GM18499 (cell line): ENCODE data around the gene NPBWR2.
"Not testable (repeated sequence)": the region's sequence is repeated elsewhere in the genome, so short reads cannot be mapped to it uniquely, and the experiment has no call there.

Experiments used
- ATAC-seq: cut with Tn5 transposase; IDR thresholded peaks from one replicate; pipeline ENCODE4 v1.9.1; 2021; ENCODE audit warnings: moderate number of reproducible peaks; ENCODE audit not compliant: insufficient read depth, unreplicated experiment

Gene NPBWR2

DNA sequence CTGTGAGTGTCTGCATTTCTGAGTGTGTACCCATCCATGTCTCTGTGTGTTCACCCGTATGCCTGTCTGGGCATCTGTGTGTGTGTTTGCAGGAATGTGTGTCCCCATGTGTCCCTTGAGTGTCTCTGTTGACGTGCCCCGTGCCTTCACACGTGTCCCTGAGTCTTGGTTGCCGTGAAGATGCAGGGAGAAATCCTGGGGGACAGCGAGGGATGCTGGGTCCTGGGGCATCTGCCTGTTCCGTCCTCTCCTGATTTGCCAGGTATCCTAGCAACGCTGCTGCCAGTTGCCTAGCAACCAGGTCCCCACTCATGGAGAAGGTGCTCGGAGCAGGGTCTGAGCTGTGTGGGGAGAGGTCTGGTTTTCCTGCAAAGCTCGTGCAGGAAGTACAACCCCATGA, 17.2 kb downstream of the NPBWR2 start:
- ATAC-seq, result no peak

DNA sequence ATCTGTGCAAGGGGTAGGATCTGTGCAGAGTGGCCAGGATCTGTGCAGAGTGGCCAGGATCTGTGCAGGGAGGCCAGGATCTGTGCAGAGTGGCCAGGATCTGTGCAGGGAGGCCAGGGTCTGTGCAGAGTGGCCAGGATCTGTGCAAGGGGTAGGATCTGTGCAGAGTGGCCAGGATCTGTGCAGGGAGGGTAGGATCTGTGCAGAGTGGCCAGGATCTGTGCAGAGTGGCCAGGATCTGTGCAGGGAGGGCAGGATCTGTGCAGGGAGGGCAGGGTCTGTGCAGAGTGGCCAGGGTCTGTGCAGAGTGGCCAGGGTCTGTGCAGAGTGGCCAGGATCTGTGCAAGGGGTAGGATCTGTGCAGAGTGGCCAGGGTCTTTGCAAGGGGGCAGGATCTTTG, 18.8 kb downstream of the NPBWR2 start:
- ATAC-seq, result not testable (repeated sequence)

DNA sequence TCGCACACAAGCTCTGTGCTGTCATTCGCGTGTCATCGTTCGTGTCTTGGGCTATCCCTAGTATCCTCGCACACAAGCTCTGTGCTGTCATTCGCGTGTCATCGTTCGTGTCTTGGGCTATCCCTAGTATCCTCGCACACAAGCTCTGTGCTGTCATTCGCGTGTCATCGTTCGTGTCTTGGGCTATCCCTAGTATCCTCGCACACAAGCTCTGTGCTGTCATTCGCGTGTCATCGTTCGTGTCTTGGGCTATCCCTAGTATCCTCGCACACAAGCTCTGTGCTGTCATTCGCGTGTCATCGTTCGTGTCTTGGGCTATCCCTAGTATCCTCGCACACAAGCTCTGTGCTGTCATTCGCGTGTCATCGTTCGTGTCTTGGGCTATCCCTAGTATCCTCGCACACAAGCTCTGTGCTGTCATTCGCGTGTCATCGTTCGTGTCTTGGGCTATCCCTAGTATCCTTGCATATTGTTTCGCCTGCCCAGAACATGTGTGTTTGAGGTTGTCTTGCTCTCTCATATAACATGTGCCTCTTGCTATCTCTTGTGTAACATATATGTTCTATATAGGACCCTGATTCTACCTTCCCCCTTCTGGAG, 20.0 kb downstream of the NPBWR2 start:
- not testable (repeated sequence) for ATAC-seq

DNA sequence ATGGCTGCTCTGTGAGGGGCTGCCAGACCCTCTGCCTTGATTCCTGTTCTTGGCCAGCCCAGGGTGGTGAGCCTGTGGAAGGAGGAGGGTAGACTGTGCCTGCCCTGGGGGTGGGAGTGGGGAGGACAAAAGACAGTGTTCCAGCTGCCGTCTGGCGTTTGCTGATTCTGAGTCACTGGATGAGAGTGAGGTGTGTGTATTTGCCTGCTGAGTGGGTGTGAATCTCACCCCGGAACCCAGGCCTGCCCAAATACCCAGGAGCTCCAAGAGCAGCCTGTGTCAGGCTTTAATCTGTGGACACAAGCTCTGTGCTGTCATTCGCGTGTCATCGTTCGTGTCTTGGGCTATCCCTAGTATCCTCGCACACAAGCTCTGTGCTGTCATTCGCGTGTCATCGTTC, 20.6 kb downstream of the NPBWR2 start:
- no peak for ATAC-seq

DNA sequence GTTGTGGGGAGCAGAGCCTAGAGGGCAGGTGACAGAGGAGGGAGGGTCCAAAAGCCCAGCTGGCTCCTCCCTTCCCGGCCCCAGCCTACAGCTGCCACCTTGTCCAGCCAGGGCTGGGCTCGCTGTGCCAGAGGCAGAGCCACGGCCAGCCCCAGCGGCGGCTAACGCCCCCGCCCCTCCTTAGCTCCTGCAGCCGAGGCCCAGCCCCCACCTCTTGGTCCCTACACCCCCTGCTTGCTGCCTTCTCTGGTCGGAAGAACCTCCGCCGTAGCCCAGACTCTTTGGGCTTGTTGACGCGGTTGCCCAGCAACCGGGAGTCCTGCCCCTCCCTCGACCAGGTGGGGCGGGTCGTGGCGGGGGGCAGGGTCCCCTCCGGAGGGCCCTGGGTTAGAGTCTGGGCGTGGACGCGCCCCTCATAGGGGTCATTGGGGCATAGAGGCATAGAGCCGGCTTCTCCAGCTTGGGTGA, 22.6 kb downstream of the NPBWR2 start:
- ATAC-seq, result no peak

DNA sequence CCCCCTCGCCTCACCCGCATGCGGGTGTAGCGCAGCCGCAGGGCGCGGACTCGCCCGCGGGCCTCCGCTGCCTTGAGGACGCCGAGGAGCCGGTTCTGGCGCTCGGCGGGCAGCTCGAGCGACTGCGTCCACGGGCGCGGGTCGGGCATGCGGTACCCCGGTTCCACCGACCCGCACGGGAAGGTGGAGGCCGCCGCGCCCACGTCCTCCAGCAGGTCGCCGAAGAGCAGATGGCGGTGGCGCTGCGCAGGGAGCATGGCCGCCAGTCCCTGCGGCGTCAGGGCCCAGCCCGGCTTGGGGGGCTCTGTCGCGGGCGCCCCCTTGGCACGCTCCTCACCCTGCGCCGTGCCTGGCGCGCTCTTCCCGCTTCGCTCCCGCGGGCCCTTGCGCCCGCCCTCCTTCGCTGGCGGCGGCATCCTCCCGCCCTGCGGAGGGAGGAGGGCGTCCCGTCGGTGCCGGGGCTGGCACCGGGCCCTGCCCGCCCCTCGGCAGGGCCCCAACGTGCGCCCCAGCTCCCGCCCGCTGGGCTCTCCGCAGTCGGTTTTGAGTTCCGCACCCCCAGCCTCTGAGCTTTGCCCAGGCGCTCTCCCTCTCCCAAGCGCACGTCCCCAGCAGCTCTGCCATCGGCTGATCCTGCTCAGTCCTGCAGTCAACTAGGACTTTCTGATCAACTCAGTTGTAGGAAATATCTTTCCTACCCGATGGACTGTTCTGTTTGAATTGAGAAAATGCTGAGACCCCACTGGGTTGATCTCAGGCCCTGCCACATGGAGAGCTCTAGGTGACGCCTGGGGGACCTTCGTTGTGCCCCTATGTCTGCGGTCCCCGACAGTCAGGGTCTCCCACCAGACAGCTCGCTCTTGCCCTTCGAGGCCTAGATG, 23.3 kb downstream of the NPBWR2 start, which contains the start of gene LKAAEAR1:
Gene LKAAEAR1, minus strand, starts transcription at position 595 of the 881 bp plus-strand sequence. Its CDS starts 179 bp downstream, at position 416.
- ATAC-seq, result no peak

DNA sequence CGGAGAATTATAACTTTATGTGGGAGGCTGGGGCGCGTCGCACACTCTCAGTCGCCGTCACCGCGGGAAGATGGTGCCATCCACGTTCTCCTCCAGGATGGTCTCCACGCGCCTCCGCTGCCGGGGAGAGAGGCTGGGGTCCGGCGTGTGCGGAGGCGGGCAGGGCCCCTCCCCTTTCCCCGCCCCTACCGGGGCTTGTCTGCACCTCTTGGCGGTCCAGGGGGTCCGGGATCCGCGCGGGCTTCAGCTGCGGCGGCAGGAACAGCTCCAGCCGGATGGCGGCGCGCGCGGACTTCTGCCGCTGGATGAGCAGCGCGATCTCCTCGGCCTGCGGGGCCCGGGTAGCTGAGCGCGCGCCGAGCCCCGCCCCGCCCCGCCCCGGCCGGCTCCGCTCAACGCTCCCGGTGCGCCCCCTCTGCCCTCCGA, 24.0 kb downstream of the NPBWR2 start:
- no peak for ATAC-seq

DNA sequence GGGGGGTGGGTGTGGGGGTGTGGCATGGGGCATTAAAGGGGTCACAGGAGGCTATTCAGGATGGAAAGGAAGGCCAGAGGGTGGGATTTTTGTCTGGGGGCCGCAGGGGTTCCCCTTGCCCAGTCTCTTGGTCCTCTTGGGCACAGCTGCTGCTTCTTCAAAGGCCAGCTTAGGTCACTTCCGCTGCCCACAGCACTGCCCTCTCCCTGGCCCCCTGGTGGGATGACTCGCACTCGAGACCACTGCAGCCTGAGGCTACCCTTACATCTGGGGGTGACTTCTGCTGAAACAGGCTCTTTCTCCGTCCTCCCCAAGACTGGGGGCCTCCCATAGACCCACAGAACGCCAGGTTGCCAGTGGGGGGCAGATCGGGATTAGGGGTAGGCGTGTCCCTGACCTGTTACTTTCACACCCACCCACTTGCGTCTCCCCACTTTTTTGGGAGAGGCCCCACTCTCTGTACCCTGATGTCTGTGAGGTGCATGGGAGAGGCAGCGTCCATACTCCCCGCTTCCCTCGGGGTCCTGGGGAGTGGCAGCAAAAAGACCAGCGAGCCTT, 24.5 kb downstream of the NPBWR2 start:
- ATAC-seq, result no peak

DNA sequence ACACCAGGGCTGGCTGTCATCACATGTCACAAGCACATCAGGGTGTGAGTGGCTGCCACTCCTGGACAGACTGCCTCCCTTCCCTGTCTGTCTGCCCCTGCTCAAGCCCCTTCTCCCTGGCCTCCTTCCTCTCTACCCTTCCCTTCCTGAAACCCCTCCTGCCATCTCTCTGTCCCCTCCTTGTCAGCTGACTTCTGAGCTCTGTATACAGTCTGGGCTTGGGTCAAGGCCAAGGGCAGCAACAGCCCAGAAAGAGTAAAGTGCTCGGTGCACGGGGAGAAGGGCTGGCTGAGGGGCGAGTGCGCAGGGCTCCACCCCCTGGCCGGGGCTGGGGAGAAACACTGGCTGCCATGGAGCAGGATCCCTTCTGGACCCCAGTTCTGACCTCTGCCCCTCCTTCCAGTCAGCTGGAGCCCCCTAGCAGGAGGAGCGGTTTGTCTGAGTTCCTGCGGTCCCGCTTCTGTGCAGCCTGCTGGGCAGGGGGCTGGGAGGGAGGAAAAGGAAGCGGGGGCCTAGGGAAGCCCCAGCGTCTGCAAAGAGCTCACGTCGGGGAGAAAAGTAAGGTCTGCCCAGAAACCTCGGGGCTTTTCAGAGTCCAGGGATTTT, 25.1 kb downstream of the NPBWR2 start:
- no peak for ATAC-seq

DNA sequence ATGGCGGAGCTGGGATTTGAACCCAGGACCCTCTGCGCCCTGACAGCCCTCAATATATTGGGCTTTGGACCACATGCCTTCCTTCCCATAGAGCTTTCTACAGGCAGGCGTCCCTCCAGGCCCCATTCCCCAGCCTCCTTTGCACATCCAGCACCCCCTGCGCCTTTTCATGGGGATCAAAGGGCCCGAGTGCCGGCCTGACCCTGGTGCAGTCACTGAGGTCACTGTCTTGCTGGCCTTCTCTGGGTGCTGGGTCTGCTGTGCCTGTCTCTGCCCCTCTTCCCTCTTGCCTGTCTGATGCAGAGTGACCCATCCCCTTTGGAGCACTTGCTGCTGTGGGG, 25.8 kb downstream of the NPBWR2 start:
- ATAC-seq, result no peak

DNA sequence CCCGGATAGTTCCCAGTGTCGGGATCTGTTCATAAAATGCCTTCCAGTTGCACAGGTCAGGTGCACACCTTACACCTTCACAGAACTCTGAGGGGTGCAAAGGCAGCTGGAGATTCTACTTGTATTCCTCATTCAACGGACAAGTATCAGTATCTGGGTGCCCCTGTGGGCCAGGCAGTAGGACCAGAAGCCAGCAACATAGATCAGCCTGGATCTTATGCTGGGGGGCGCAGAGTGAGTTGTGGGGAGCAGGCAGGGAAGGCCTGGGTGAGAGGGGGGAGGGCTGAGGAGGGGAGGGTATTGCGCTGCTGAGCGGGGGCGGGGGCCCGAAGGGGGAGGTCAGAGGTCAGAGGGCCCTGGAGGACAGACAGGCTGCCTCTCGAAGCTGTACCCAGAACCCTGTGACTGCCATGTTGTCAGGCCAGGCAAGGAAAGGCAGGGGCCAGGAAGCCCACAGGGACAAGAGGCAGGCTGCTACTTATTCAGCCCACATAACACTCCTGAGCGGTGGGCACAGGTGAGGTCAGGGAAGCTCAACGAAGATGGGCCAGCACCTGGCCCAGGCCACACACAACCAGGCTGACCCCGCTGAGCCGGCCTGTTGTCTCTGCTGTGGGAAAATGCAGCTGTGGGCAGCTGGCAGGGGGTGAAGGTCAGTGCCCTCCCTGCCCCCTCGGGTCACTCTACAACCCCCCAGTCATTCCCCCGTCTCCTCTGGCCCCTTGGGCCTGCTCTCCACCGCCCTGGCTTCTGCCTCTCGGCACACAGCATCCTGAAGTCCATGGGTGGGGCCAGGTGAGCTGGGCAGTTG, 26.3 kb downstream of the NPBWR2 start:
- ATAC-seq, result no peak

DNA sequence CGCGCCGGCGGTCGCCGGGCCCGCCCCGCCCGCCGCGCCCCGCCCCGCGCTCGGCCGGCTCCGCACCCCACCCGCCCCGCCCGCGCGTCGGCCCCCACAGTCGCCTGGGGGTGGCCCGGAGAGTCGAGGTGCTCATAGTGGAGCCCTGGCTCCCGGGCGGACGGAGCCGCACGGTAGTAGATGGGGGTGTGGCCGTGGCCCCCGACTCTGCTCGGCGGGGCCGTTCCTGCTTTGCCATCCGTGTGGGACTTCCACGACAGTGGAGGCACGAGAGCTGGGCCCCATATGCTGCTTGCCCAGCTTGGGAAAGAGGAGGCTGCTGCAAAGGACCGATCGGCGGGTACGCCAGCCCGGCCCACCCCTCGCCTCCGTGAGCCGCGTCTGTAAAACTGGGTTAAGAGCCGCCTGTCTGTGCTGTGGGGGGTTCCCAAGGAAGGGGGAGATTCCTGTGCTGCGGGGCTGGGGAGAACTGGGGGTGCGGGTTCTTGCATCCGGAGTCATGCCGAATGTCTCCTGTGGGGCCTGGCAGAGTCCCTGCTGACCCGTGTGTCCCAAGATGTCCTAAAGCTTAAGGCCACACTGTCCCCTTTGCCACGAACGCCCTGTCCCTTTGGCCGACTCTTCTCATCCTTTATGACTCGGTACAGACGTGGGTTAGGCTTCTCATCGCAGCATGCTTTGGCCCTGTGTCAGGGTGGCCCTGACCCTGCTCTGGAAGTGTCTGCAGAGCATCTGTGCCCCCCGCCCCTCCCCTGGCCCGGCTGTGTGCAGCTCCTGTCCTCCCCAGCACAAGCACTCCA, 27.2 kb downstream of the NPBWR2 start, which contains the start of gene OPRL1:
Gene OPRL1, plus strand, starts transcription at position 70 of the 800 bp plus-strand sequence. CDS start 12,639 bp downstream, outside the sequence.
- no peak for ATAC-seq

DNA sequence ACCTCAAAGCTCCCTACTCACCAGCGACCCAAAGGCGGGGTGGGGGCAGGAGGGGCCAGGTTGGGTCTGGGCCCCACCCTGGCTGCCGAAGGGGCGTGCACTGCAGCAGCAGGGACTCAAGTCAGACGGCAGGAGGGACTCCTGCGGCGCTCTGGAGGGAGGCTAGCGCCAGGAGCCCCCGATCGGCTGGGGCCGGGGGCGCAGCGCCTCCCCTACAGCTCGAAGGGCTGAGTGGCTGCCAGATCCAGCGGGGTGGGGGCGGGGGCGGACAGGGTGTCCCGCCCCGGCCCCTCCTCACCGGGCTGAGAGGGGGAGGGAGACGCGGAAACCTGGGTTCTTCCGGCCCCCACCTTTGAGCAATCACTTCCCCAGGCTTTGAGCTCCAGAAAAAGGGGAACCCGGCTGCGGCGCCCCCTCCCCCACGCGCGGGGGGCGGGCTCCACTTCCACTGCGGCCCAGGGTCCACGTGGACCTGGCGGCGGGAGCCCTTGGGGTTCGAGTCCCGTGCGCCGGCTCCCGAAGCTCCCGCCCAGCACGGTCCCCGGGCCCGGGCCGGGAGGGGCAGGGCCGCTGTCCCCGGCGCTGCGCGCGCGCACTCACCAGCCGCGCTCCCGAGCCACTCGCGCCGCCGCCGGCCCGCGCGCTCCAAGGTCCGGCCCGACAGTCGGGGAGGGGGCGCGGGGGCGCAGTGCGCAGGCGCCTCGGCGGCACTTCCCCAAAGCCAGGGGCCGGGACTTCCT, 27.9 kb downstream of the NPBWR2 start, which contains the start of gene RGS19:
Gene RGS19, minus strand, starts transcription at position 246 of the 740 bp plus-strand sequence. CDS start 2,632 bp downstream, outside the sequence.
- no peak for ATAC-seq

DNA sequence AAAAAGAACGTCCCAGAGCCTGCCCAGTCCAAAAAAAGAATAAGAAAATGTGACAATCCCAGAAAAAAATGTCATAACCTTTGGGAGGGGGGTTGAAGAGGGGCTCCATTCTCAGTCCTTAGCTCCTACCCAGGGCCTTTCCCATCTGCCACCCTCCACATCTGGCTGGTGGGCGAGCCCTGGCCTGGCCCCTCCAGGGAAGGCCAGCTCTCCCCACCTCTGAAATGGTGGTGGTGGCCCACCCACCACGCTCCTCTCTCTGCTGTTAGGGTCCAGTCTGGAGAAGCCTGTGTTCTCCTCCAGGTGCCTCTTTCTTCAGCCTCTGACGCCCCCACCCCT, 28.5 kb downstream of the NPBWR2 start:
- no peak for ATAC-seq

DNA sequence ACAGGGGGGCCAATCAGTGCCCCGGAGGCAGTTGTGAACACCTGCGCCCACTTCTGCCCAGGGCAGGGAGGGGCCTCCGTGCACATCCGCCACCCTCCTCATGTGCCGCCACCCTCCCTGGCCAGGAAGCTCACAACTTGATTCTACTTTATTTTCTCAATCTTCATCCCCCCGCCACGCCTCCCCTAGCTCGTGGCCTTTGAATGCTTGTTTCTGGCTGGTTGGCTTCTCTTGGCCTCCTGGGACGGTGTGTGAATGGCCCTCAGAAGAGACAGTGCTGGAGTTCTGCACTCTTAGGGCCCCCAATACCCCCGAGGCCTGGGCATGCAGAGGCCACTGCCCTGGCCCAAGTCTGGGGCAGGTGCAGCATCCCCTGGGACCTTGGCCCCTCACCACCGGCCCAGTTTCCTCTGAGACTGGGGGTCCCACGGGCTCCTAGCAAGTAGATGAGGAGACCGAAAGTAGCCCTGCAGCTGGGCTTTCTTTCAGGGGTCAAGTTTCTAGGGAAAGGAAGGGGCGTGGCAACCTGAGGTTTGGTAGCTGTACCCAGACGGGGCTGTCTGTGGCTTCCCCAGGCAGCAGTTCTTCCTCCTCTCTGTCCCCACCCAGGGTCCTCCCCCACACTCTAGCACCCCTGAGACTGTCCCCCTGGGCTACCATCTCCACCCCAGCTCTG, 29.4 kb downstream of the NPBWR2 start:
- no peak for ATAC-seq

DNA sequence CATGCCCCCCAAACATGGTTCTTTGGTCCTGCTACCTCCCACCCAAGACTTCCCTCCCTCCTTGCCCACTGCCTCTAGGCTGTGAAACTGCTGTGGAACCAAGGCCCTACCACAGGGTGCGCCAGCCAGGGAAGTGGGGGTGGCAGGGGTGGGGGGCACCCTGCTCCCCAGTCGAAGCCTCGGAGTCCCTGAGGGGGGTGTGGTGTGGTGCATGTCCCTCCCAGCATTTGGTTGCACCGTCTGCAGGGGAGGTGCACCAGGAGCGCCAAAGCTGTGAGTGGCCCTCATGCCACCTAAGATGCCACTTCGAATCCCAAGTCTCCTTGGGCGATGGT, 29.9 kb downstream of the NPBWR2 start:
- no peak for ATAC-seq

DNA sequence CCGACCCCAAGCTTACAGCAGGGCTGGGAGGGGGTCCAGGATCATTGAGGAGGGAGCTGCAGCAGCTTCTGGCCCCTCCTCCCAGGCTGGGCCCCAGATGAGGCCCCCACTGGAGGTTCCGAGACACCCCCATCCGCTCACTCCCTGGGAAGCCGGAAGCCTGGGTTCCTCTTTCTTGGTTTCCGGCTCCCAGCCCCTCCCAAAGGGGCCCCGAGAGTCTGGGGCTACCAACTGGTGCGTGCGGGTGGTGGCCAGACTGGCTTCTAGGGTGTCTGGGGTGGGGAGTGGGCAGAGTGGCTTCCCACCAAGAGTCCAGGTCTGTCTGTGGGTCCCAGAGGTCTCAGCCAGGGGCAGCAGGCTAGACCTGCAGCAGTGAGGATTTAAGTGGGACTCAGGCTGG, 30.3 kb downstream of the NPBWR2 start:
- no peak for ATAC-seq
